HG03135 (cell line): ENCODE measurements around the gene LRP2BP.

Source experiments
- ATAC-seq: cut with Tn5 transposase; IDR thresholded peaks from one replicate; pipeline ENCODE4 v1.9.1; 2021; ENCODE audit warnings: mild to moderate bottlenecking, moderate library complexity; ENCODE audit not compliant: unreplicated experiment

LRP2BP gene

DNA sequence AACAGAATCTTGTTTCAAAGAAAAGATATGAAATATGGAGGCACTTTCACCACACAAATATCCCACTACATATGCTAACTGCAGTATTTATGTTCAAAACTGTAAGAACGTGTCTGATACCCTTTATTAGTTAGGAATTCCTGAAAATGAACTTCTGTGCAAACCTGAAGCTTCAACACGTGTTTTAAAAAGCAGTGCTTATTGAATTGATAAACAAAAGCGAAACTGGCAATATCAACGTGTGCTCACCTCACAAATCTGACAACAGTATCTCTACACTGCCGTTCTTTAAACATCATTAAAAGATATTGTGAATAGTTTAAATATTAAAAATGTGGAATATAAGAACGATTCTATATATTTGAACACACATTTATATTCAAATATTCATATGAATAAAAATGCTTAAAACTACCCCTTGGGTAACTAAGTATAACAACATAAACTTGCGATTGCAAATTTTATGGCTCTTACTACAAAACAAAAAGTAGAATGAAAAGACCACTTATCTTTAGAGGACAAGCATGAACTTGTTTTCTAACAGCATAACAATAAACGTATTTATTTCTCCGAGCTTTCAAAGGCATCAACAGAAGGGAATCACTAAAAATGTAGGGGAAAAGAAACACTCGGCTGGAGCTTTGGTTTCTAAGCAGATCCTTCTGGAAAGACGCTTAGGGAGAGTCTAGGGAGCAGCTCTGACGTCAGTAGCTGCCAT lies at the start of gene LRP2BP:
LRP2BP (minus strand) TSS at position 687 of the 718 bp plus-strand sequence. CDS start 17,738 bp downstream, outside the sequence.
- ATAC-seq = no peak

DNA sequence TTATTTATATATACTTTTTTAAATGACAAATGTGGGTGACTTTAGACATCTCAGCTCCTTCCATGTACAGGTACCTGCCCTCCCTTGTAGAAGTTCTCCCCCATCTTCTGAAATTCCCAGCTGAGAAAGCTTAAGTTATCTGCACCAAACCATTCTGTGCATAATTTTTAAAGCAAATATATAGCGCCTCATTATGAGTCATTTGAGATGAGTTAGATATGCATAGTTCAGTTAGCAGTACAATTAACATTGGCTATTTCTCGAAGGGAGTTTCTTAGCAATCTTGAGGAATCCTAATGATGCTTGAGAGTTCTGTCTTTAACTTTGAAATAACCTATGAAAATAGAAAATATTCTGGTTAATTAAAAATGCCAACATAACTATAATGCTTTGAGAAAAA lies 49.5 kb upstream of the LRP2BP start:
- ATAC-seq = no peak

DNA sequence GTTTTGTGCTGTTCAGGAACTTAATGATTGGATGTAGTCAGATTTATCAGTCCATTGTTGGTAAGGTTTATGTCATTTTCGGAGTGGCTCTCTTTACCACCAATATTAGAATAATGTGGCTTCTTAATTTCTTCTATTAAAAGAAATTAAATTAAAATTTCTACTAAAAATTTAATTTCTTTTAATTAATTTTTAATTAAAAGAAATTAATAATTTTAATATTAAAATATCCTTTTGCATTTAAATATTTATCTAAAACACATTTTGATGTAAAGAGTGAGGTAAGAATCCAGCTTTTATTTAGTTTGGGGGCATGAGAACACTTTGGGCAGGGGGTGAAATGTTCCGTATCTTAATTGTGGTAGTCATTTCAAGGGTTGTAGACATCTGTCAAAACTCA lies 45.8 kb upstream of the LRP2BP start:
- no peak for ATAC-seq

DNA sequence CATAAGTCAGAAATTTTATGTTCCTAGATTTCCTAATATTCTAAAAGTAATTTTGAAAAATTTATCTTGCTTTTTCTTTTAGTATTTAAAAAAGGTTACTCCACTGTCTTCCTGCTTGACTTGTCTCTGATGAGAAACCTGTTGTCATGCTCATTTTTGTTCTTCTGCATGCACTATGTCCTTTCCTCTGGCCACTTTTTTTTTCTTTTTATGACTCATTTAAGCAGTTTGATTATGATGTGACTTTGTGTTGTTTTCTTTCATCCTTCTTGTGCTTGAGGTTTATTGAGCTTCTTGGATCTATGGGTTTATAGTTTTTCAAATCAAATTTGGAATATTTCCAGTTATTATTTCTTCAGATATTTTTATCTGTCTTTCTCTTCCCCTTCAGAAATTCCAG lies 42.1 kb upstream of the LRP2BP start:
- ATAC-seq = no peak

DNA sequence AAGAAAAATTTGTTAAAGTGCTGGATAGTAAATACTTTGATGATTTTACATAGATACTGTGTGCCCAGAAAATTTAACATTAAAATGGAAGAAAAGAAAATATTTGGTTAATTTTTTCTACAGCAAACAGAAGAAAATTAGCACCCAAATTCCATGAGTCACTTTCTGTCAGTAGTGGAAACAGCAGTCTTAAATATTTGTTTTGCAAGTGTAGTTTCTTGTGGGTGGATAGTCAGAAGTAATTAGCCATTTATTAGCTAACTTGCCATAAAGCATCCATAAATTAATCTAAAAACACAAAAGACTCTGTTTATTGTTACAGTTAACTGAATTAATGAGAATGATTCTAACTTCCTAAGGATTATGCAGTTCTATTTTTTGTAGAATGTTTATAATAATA lies 39.7 kb upstream of the LRP2BP start:
- no peak for ATAC-seq

DNA sequence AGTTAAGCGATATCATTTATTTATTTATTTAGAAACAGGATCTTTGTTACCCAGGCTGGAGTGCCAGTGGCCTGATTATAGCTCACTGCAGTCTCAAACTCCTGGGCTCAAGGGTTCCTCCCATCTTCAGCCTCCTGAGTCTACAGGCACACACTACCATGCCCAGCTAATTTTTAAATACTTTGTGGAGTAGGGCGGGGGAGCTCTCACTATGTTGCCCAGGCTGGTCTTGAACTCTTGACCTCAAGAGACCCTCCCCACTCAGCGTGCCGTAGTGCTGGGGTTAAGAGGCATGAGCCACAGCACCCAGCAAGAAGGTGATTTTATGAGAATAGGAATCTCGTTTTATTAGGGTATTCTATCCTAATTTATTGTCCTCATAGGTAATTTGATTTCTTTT lies 33.9 kb upstream of the LRP2BP start:
- no peak for ATAC-seq

DNA sequence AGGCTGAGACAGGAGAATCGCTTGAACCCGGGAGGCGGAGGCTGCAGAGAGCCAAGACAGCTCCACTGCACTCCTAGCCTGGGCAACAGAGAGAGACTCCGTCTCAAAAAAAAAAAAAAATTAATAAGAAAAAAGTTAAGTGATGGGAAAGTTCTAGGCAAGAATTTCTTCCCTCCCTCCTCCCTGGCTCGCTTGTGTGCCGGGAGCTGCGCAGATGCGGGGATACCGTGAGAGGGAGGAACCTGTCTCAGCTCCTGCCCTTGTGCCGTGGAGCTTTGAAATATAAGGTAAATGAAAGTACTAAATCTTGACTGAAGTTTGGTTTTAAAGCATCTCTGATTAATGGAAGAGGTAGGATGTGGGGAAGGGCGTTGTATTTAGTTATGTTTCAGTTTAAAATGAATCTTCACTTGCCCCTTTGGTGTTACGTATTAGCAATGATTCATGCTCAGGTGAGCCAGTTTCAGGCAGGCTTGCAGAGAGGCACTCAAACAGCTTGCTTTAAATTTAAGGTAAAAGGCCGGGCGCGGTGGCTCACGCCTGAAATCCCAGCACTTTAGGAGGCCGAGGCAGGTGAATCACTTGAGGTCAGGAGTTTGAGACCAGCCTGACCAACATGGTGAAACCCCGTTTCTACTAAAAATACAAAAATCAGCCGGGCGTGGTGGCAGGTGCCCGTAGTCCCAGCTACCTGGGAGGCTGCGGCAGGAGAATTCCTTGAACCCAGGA lies 31.4 kb upstream of the LRP2BP start:
- ATAC-seq = no peak

DNA sequence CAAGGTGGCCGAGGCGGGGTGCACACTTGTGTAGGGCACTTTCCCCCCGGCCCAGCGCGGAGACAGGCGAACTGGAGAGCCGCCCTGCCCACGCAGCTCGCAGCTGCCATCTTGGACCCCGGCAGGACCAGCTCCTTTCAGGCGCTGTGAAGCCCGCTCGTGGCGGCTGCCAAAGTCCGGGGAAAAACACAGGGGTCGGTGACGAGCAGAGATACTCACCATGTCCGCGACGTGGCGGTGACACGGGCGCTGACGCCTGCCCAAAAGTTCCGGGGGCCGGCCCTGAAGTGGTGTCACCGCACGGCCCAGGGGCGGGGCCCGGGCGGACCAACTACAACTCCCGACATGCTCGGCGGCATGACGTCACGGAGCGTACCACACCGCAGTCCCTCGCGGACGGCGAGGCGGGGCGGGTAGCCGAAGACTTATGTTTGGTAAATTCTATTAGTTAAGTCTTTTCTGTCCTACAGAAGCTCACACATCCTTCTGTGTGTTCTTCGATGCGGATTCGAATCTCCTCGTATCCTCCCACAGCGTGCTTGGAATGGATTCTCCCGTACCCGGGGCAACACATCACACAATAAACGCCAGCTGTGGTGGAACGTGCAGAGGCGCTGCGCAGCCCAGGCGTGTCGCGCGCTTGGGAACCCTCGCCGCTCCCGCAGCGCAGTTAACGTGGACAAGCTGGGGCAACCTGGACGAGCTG lies 30.1 kb upstream of the LRP2BP start, which contains the start of gene UFSP2:
UFSP2 (minus strand) TSS at position 318 of the 706 bp plus-strand sequence; CDS start at position 222, 96 bp downstream.
- ATAC-seq = peak; percentile 93

DNA sequence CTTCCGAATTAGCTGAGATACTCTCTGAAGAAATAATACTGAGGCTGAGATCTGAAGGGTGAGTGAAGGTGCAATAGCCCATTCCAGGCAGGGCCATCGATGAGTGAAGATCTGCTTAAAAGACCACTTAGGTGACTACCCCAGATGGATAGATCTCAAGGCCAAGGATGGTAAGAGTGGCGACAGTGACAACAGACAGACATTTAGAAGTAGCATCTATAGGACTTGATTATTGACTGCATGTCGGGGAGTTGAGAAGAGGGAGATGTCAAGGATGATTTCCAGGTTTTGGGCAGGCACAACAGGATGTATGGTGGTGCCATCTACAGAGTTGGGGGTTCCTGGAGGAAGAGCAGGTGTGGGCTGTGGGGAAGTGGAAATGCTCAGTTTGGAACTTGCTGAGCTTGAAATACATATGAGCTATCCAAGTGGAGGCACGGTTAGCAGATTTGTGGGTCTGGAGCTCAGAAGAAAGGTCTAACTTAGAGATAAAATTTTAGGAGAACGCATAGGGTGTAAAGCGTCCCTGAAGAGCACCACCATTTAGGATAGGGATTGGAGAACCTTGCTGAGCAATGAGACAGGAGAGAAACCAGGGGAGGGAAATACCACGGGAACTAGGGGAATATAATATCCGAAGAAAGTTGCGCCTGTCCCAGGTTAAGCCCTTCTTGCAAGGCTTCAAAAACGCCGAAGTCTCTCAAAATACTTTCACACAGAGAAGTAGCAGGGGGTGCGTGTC lies 29.4 kb upstream of the LRP2BP start:
- peak; percentile 2 for ATAC-seq

DNA sequence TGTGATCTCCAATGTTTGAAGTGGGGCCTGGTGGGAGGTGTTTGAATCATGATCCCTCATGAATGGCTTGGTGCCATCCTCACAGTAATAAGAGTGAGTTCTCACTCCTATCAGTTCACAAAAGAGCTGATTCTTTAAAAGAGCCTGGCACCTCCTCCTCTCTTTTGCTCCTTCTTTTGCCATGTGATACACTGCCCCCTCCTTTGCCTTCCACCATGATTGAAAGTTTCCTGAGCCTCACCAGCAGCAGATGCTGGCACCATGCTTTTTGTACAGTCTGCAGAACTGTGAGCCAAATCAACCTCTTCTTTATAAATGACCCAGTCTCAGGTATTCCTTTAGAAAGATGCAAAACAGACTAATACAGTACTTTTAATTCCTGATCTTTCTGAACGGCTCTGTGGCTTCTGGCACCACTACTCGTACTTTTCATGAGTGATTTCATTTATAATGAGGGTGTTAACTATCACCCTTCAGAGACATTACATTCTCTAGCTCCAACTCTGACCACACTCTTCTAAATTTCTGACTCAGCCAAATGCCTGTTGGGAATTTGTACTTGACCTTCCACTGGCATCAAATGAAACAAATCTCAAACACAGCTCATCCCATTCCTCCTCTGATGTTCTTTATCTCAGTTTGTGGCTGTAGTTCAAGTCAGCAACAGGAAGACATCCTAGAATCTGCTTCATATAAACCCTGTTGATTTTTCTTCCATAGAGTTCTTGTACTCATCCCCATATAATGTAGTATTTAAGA lies 25.8 kb upstream of the LRP2BP start:
- ATAC-seq = no peak

DNA sequence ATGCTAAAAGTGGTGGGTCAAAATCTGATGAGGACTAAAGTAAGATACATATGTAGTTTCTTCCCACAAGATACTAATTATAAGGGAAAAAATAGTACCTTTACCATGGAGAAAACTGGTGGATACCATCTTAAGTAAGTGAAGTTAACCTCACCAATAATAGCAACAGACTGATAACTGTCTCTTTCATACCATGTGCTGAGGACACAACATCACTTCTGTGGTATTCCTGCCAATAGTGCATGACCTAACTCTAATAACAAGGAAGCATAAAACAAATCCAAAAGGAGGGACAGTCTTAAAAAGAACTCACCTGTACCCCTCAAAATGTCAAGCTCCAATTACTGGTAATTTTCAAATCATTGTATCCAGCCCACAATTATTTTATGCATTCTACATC lies 21.2 kb upstream of the LRP2BP start:
- ATAC-seq = no peak

DNA sequence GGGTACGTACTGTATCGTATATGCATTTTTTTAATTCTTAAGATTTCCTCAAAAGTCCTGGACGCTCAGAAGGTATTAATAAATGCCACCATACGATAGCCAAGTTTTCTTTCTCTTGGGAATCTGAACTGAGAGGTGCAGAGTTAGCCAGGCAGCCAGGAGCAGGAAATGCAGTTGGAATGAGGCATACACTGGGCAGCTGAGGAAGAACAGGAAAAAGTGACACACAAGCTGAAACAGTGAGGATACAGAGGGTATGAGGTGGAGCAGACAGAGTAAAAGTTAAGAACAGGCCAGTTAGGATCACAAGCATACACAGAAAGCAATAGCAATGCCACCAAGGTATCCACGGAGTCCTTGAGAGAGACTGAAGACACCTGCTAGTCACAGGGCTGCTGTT lies 16.7 kb upstream of the LRP2BP start:
- no peak for ATAC-seq

DNA sequence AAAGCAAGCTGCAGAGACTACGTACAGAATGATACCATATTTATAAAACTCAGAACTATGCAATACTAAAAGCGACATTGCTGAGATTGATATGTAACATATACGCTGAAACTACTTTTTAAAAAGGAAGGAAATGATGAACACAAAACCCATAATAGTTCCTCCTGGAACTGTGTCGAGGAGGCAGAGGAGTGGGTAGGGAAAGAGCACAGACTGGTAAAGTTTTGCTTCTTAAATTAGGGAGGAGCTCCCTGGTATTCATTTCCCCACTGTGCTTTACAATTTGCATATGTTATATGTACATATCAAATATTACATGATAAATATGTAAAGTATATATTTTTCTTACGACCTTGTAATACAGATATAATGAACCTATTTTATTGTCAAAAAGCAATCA lies 16.1 kb upstream of the LRP2BP start:
- ATAC-seq = no peak

DNA sequence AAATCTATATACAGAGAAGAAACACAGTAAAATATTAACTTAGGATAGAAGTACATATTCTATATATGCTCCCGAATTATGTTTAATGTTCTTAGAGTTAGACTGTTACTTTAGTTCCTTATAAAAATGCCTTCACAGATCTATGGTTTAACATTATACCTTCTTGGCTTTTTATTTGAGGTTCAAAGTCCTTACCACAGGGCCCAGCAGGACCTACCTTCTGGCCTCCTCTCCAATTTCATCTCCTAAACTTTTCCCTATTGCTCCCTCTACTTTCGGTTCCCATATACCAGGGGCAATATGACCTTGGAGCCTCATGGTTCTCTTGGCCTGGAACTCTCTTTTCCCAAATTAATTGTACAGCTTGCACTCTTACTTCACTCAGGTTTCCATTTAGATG lies 12.7 kb upstream of the LRP2BP start:
- ATAC-seq = no peak

DNA sequence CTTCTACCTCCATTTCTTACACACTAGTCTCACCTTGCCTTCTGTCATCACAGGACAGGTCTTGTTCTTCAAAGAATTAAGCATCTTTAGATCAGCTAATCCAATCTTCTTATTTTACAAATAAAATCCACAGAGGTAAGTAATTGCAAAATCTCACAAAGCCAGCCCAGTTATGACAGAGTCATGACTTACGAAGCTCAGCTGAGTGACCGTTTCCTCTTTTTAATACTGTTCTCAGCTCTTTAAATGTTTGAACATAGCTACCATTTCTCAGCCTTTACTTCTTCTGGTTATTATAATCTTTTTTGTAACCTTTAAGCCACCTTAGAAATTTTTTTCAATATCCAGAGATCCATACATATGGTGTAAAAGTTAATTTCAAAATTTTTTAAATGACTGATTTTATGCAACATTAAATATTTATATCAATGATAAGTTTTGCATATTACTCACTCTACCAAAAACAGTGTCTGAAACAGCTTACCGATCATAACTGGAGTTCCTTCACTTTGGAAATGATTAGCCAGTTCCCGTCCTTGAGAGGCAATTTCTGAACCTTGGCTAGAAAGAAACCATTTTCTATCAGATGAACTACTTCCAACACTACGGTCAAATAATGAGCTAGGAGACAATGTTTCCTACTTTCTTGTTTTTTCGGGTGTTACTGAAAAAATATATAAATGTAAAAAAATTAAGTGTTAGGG lies 9.7 kb upstream of the LRP2BP start:
- peak; percentile 75 for ATAC-seq

DNA sequence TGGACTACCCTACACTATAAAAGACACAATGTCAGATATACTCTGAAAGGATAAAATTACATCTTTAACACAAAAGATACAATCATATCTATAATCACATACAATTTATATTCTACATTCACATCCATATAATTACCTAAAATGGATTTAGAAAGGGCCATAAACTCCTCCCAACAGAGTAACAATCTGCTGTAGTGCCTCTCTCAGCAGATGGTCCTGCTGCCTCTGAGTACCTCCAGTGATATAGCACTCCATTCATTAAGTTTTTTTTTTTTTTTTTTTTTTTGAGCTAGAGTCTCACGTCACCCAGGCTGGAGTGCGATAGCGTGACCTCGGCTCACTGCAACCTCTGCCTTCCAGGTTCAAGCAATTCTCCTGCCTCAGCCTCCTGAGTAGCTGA lies 8.3 kb upstream of the LRP2BP start:
- ATAC-seq = no peak

DNA sequence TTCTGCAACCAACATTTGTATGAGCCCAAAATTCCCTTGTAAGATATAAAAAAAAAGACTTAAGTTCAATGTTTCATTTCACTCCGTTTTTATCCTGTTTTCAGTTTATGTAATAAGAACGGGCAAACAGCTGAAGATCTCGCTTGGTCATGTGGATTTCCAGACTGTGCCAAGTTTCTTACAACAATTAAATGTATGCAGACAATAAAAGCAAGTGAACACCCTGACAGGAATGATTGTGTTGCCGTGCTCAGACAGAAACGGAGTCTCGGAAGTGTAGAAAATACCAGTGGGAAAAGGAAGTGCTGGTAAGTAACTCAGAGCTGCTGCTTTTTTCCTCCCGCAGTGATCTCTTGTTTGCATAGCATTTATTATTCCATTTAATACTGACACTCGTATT lies 3.7 kb upstream of the LRP2BP start:
- ATAC-seq = no peak

DNA sequence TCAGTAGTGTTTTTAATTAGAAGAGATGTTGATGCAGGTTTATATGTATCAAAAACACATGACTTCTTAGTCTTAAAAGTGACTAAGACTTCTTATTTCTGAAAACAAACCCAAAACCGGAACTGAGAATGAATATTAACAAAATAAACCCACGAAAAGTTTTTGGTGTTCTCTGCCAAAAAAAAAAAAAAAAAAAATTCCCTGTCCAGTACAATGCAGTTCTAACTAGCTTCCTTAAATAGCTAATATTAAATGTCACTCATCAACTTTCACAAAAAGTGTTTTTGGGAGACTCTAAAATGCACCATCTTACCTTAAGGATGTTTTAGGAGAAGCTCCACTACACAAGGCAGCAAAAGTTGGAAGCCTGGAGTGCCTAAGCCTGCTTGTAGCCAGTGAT lies 2.9 kb upstream of the LRP2BP start:
- no peak for ATAC-seq

DNA sequence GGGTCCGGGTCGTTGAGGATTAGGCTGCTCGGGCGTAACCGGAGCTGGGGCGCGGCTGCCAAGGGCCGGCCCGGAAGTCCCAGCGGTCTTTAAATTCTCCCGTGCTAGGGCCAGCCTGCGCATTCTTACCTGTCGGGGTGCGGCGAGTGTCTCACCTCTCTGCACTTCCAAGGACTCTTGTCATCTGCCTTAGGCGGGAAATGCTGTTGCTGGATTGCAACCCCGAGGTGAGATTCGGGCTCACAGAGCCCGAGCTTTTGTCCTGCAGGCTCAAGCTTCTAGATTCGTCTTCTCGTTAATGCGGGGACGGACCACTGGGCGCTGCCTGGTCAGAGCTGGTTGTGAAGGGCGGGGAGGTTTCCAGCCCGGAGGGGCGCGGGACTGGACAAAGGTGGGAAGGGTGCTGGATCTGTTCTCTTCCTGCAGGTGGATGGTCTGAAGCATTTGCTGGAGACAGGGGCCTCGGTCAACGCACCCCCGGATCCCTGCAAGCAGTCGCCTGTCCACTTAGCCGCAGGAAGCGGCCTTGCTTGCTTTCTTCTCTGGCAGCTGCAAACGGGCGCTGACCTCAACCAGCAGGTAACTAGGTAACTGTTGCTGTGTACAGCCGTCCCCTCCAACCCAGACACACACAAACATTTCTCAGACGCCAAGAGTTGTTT lies 1.1 kb upstream of the LRP2BP start, which contains the start of gene ANKRD37:
ANKRD37 (plus strand) TSS at position 118 of the 662 bp plus-strand sequence; CDS start at position 201, 83 bp downstream.
- no peak for ATAC-seq
